Loucy (cell line): ENCODE data around the gene HCN2.

Source experiments
- H2AFZ ChIP-seq: fragments of 200-600 bp; sonication (generic); 2 replicates; pipeline ENCODE4 v1.6.0; 2016; ENCODE audit warnings: antibody characterized with exemption, mild to moderate bottlenecking, low read length, moderate library complexity
- H3F3A ChIP-seq: fragments of 200-600 bp; 2 replicates; pipeline ENCODE4 v1.6.0; 2016; ENCODE audit warnings: antibody characterized with exemption, low read depth, mild to moderate bottlenecking
- H3K27me3 ChIP-seq: fragments of 200-600 bp; sonication (generic); 2 replicates; pipeline ENCODE4 v1.6.1; 2014; ENCODE audit warnings: low read length, mild to moderate bottlenecking; ENCODE audit not compliant: insufficient read depth, poor library complexity, severe bottlenecking
- H3K36me3 ChIP-seq: fragments of 200-600 bp; sonication (generic); 2 replicates; pipeline ENCODE4 v1.6.1; 2016; ENCODE audit warnings: low read length; ENCODE audit not compliant: insufficient read depth
- H3K4me1 ChIP-seq: fragments of 200-600 bp; sonication (generic); 2 replicates; pipeline ENCODE4 v1.5.1; 2014; ENCODE audit warnings: low read length, mild to moderate bottlenecking; ENCODE audit not compliant: insufficient read depth, poor library complexity, severe bottlenecking
- H3K4me2 ChIP-seq: fragments of 200-600 bp; sonication (generic); 2 replicates; pipeline ENCODE4 v1.6.0; 2014; ENCODE audit warnings: antibody characterized with exemption, low read length, low read depth, mild to moderate bottlenecking; ENCODE audit not compliant: poor library complexity, severe bottlenecking
- H3K4me3 ChIP-seq: fragments of 200-600 bp; sonication (generic); 2 replicates; pipeline ENCODE4 v1.5.1; 2014; ENCODE audit warnings: low read length, mild to moderate bottlenecking, mixed read lengths; ENCODE audit not compliant: poor library complexity, severe bottlenecking
- H3K79me2 ChIP-seq: fragments of 200-600 bp; sonication (generic); 2 replicates; pipeline ENCODE4 v1.6.1; 2014; ENCODE audit warnings: low read length; ENCODE audit not compliant: insufficient read depth
- H3K9ac ChIP-seq: fragments of 200-600 bp; sonication (generic); 2 replicates; pipeline ENCODE4 v1.6.0; 2014; ENCODE audit warnings: mild to moderate bottlenecking, low read depth, low read length, moderate library complexity; ENCODE audit not compliant: poor library complexity, severe bottlenecking
- H3K9me2 ChIP-seq: fragments of 200-600 bp; sonication (generic); replicated peaks from 2 replicates; pipeline ENCODE4 v1.6.1; 2016; ENCODE audit warnings: low read depth, low read length, mixed read lengths
- H3K9me3 ChIP-seq: fragments of 200-600 bp; sonication (generic); 2 replicates; pipeline ENCODE4 v1.6.1; 2014; ENCODE audit warnings: mild to moderate bottlenecking, antibody characterized with exemption, low read length, low read depth; ENCODE audit not compliant: insufficient read depth
- H4K20me1 ChIP-seq: fragments of 200-600 bp; sonication (generic); 2 replicates; pipeline ENCODE4 v1.6.0; 2014; ENCODE audit warnings: antibody characterized with exemption, low read length, mild to moderate bottlenecking; ENCODE audit not compliant: insufficient read depth, poor library complexity, severe bottlenecking
- EZH2phosphoT487 ChIP-seq: fragments of 200-600 bp; IDR thresholded peaks from 2 replicates; pipeline ENCODE4 v1.6.1; 2018; ENCODE audit warnings: antibody characterized with exemption, mild to moderate bottlenecking, moderate library complexity, borderline replicate concordance
- TF ChIP-seq, protein P1 (sequence below): fragments of 200-600 bp; sonication (generic); conservative IDR thresholded peaks from 2 replicates; pipeline ENCODE4 v1.5.1; 2014; ENCODE audit warnings: mild to moderate bottlenecking, antibody characterized with exemption, low read length

HCN2 gene

DNA sequence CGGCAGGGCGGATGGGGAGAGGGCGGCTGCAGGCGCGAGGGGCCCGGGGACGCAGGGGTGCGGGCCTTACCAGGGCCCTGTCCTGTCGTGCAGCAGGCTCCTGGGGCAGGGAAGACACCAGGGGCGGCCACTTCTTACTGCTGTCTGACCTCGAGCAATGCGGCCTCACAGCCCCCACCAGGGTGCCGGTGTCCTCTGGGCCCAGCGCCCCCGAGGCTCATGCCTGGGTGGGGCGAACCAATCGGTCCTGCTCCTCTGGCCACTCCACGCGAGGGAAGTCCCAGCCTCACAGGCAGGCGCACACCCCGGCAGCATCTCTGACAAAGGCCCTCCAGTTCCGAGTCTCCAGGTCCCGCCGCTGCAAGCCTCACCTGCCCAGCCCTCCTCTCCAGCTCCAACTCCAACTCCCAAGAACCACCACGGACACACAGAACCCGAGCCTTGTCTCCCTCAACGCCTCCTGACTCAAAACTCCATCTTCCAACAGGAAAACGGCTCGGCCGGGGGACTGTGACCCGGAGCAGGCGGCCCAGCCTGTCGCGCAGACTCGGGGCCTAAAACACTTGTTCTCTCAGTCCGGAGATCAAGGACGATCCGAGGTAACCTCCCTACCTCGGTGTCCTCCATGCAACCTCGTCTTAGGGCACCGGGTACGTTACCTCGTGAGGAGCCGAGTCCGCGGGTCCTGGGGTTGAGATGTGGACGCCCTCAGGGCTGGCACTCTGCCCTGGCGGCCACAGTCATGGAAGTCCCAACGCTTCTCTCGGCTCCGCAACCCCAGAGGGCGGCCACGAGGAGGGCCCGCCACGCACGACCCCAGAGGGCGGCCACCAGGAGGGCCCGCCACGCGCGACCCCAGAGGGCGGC, 56.5 kb downstream of the HCN2 start:
- Histone ChIP-seq H3F3A (no peaks in the 10 kb centered on the region), H3K9me3 (no peaks in the 10 kb centered on the region), H3K9ac (no peak overlapping the region), H2AFZ (no peak overlapping the region), H3K4me1 (no peaks in the 10 kb centered on the region), H3K4me3 (no peak overlapping the region), H4K20me1 (peaks cover 7% of the 10 kb centered on the region), H3K9me2 (no peaks in the 10 kb centered on the region), H3K4me2 (no peak overlapping the region), H3K27me3 (no peaks in the 10 kb centered on the region), H3K79me2 (no peaks in the 10 kb centered on the region), H3K36me3 (peaks cover 43% of the 10 kb centered on the region; the same call in 1 of the 2 replicates)
- TF ChIP-seq, protein P1, sequence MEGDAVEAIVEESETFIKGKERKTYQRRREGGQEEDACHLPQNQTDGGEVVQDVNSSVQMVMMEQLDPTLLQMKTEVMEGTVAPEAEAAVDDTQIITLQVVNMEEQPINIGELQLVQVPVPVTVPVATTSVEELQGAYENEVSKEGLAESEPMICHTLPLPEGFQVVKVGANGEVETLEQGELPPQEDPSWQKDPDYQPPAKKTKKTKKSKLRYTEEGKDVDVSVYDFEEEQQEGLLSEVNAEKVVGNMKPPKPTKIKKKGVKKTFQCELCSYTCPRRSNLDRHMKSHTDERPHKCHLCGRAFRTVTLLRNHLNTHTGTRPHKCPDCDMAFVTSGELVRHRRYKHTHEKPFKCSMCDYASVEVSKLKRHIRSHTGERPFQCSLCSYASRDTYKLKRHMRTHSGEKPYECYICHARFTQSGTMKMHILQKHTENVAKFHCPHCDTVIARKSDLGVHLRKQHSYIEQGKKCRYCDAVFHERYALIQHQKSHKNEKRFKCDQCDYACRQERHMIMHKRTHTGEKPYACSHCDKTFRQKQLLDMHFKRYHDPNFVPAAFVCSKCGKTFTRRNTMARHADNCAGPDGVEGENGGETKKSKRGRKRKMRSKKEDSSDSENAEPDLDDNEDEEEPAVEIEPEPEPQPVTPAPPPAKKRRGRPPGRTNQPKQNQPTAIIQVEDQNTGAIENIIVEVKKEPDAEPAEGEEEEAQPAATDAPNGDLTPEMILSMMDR = no peak
- TF ChIP-seq EZH2phosphoT487 = no peak

DNA sequence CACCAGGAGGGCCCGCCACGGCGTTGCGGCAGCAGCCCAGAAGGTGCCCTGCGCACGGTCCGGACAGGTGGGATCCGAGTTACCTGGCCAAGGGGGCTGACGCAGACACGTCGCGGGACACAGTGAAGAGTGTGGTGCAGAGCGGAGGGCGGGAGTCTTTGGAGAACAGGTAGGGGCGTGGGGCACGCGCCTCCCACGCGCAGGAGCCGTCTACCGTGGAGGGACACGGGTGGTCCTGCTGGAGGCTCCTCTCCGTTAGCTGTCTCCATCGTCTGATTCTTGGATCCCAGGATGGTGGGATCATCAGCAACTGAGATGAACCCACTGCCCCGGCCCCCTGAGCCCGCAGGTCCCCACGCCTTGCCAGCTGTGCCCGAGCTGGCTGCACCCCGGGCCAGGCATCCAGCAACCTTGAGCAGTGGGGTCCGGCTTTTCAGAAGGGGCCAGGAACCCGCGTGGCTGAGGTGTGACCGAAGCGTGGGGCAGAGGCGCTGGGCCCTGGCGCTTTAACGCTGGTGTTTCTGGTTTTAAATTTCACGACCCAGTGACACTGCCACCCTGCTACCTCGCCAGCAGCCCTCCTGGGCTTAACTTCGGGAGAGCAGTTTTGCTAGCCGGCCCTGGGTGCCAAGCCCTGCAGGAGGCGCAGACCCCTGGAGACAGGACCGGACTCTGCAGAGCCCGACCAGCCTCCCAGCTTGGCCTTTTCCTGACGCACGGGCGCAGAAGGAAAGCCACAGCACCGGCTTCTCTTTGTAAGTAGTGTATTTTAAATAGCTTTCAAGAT, 57.3 kb downstream of the HCN2 start:
- H3F3A ChIP-seq = no peaks in the 10 kb centered on the region
- H3K4me2 ChIP-seq = no peak overlapping the region
- TF ChIP-seq, protein P1 = no peak
- H3K4me1 ChIP-seq = no peaks in the 10 kb centered on the region
- H3K9me2 ChIP-seq = no peaks in the 10 kb centered on the region
- H4K20me1 ChIP-seq = peaks cover 11% of the 10 kb centered on the region
- H3K36me3 ChIP-seq = peaks cover 50% of the 10 kb centered on the region; the same call in 1 of the 2 replicates
- H3K9me3 ChIP-seq = no peaks in the 10 kb centered on the region
- H3K9ac ChIP-seq = no peak overlapping the region
- H3K4me3 ChIP-seq = no peak overlapping the region
- peaks cover 3% of the 10 kb centered on the region; the same call in 1 of the 2 replicates for H3K79me2 ChIP-seq
- H2AFZ ChIP-seq = no peak overlapping the region
- no peaks in the 10 kb centered on the region for H3K27me3 ChIP-seq

DNA sequence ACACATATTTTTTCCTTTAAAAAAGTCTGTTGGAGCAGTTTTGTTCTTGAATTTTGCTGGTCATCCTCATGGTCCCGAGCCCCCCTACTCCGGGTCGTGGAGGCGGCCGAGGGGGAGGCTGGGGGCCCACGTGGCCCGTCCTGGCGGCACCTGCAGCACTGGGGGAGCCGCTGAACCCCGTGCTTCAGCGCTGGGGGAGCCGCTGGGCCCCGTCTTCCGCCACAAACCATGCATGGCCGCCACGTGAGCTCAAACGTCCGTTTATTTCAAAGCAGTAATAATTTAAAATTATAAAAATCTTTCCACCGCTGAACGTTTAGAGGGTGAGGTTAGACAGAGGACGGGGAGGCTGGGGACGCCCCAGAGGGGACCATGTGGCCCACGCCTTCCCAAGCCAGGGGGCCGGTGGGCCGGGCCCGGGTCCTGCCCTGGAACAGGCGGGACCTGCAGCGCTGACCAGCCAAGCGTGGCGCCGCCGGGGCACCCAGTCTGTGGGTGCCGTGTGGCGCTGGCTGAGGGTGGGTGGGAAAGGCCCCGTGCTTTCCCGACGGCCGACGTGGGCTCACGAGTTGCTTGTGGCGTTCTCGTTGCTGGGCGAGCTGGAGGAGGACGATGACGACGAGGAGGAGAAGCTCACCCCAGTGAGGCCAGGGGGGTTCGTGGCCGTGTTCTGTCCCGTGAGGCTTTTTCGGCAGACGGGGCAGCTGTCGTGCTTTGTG, 58.0 kb downstream of the HCN2 start:
- Histone ChIP-seq H2AFZ (no peak overlapping the region), H3K27me3 (no peaks in the 10 kb centered on the region), H3K36me3 (peaks cover 58% of the 10 kb centered on the region; the same call in 1 of the 2 replicates), H3K4me1 (no peaks in the 10 kb centered on the region), H3K9me2 (no peaks in the 10 kb centered on the region), H3K9ac (no peak overlapping the region), H3K4me3 (no peak overlapping the region), H3K4me2 (no peak overlapping the region), H3K79me2 (peaks cover 10% of the 10 kb centered on the region), H4K20me1 (peaks cover 18% of the 10 kb centered on the region), H3K9me3 (no peaks in the 10 kb centered on the region), H3F3A (no peaks in the 10 kb centered on the region)
- TF ChIP-seq, protein P1 = no peak
- no peak for TF ChIP-seq EZH2phosphoT487
